H1 (cell line): ENCODE data around the gene CTBP2. TPM values are rescaled to one million over a fixed set of nuclear protein-coding genes. Genes with fewer than 3 reads are reported as not detected.

ENCODE experiments used
- BRCA1 ChIP-seq: IDR thresholded peaks from 2 replicates; pipeline ENCODE4 v1.6.1; 2012; ENCODE audit warnings: low read depth, low read length, improper control_type of control experiment
- CBX5 ChIP-seq: fragments of 300-800, 300-1000 bp; sonication (generic); IDR thresholded peaks from 2 replicates; pipeline ENCODE4 v1.7.1; 2016; ENCODE audit warnings: antibody characterized with exemption, low read length, low read depth
- CHD7 ChIP-seq: fragments of 300-600 bp; sonication (generic); IDR thresholded peaks from 2 replicates; pipeline ENCODE4 v1.7.1; 2012; ENCODE audit warnings: low read length, moderate library complexity, mild to moderate bottlenecking, inconsistent platforms; ENCODE audit not compliant: insufficient replicate concordance
- GABPA ChIP-seq: IDR thresholded peaks from 2 replicates; pipeline ENCODE4 v1.6.1; 2011; ENCODE audit warnings: mild to moderate bottlenecking, low read length, moderate library complexity, borderline replicate concordance; ENCODE audit not compliant: insufficient read depth
- MAFK ChIP-seq: IDR thresholded peaks from 2 replicates; pipeline ENCODE4 v1.6.1; 2012; ENCODE audit warnings: low read depth, mild to moderate bottlenecking, improper control_type of control experiment, low read length
- SIRT6 ChIP-seq: IDR thresholded peaks from one replicate; pipeline ENCODE4 v1.7.1; 2012; ENCODE audit warnings: low read length, inconsistent platforms
- SRF ChIP-seq: IDR thresholded peaks from 2 replicates; pipeline ENCODE4 v1.6.1; 2011; ENCODE audit warnings: mild to moderate bottlenecking, low read depth, low read length, moderate library complexity
- SUZ12 ChIP-seq: fragments of 200-600 bp; sonication (generic); IDR thresholded peaks from 2 replicates; pipeline ENCODE4 v1.6.1; 2012; ENCODE audit warnings: mild to moderate bottlenecking, inconsistent platforms, low read length, moderate library complexity, mixed read lengths
- polyA plus RNA-seq, 7 experiments: library from polyadenylated mRNA; depleted of rRNA in 3 of 7; stranded (reverse) in 5 of 7; unstranded in 2 of 7; fragments of >200 nt in 5 of 7; fragments of 200-250 nt in 2 of 7; gene quantifications; 1 replicate in 5 of 7; 2 replicates in 1 of 7; 4 replicates in 1 of 7; pipeline versions ENCODE4 v1.2.1 to v1.2.3, GENCODE V29; 2011 to 2013; ENCODE audit warnings: missing spikeins in 2 of 7, mixed read lengths in 2 of 7
- total RNA-seq: library from RNA; stranded (reverse); fragmentation: NEBNext Ultra II Directional; extraction: Animal tissue kit (Norgen Biotek cat#: 25700); gene quantifications from 2 replicates; pipeline ENCODE4 v1.2.1, GENCODE V29; 2021

CTBP2 gene
- total and polyA plus RNA-seq, 2 of the 8 experiments (the other 6 are each of a cell fraction or from before 2014, with no cell fraction given) = 208 to 221 TPM

- TF ChIP-seq CHD7 = no peak
- no peak for TF ChIP-seq GABPA
- no peak for TF ChIP-seq SRF
- no peak for TF ChIP-seq SIRT6
- TF ChIP-seq MAFK = no peak
- TF ChIP-seq BRCA1 = no peak
- TF ChIP-seq CBX5 = no peak
- no peak for TF ChIP-seq SUZ12
Measured at GRCh38 chr10:125127986-125128385, 32.4 kb downstream of the CTBP2 start (continued).
